ENCODE results near the gene STT3A. TPM values are rescaled to one million over a fixed set of nuclear protein-coding genes. Genes with fewer than 3 reads are reported as not detected.

Gene STT3A
- total and polyA plus RNA-seq, 2 of the 13 experiments (the other 11 are each of a cell fraction or from before 2014, with no cell fraction given), result 229 to 319 TPM

GRCh38 chr11:125625630-125626287 is 33.1 kb downstream of the STT3A start (continued):
- TF ChIP-seq NFAT5 (CRISPR knock-in tag; IDR thresholded peaks at IDR 0.05) (peak; percentile 88), ZNF784 (CRISPR knock-in tag; IDR thresholded peaks at IDR 0.05; ENCODE audit: borderline replicate concordance) (peak; percentile 97), ZNF619 (CRISPR knock-in tag; IDR thresholded peaks at IDR 0.05) (0 out of 2 replicates have a peak, but pooled peaks have one; percentile 23), NR0B2 (CRISPR knock-in tag; IDR thresholded peaks at IDR 0.05) (peak; percentile 53; the same call in 1 of the 2 replicates), DDIT3 (CRISPR knock-in tag; IDR thresholded peaks at IDR 0.05) (no peak), ZBTB43 (CRISPR knock-in tag; conservative IDR thresholded peaks at IDR 0.05) (peak; percentile 68; the same call in 1 of the 2 replicates), KAT8 (CRISPR knock-in tag; IDR thresholded peaks at IDR 0.05) (peak; percentile 85), NKX3-1 (CRISPR knock-in tag; IDR thresholded peaks at IDR 0.05) (peak; percentile 97), NCOA2 (CRISPR knock-in tag; IDR thresholded peaks at IDR 0.05) (peak; percentile 64), KDM5A (IDR thresholded peaks at IDR 0.05; ENCODE audit: borderline replicate concordance, low read length) (peak; percentile 96), ATF3 (CRISPR knock-in tag; IDR thresholded peaks at IDR 0.05) (no peak; the same call in 1 of the 2 replicates), SKI (IDR thresholded peaks at IDR 0.05; ENCODE audit: partially characterized antibody) (no peak), ELF1 (CRISPR knock-in tag; IDR thresholded peaks at IDR 0.05) (peak; percentile 50; the same call in 1 of the 2 replicates), CEBPB (IDR thresholded peaks at IDR 0.05; ENCODE audit: borderline replicate concordance, low read depth, low read length) (no peak), PLSCR1 (CRISPR knock-in tag; IDR thresholded peaks at IDR 0.05; ENCODE audit: borderline replicate concordance) (peak; percentile 76; the same call in 1 of the 2 replicates), CBX5 (CRISPR knock-in tag; IDR thresholded peaks at IDR 0.05; ENCODE audit: borderline replicate concordance) (0 out of 2 replicates have a peak, but pooled peaks have one; percentile 14), ZNF460 (CRISPR knock-in tag; IDR thresholded peaks at IDR 0.05; ENCODE audit: borderline replicate concordance) (no peak; the same call in 1 of the 2 replicates), POLR2G (IDR thresholded peaks at IDR 0.05; ENCODE audit: low read depth, low read length) (peak; percentile 92), ATF7 (IDR thresholded peaks at IDR 0.05) (no peak), ATF7 (CRISPR knock-in tag; IDR thresholded peaks at IDR 0.05) (0 out of 2 replicates have a peak, but pooled peaks have one; percentile 51)
